PC-9 (cell line): ENCODE results near the gene NKX2-3. TPM values are rescaled to one million over a fixed set of nuclear protein-coding genes. Genes with fewer than 3 reads are reported as not detected.

Experiments
- BruUV-seq: library from RNA; stranded (reverse); fragments of 400-500 nt; replicated peaks from 2 replicates; lab custom pipeline; 2021; lab: Mats Ljungman, UMichigan
- CTCF ChIA-PET: fragments of 300-600 bp; sonication (Branson Sonifier 250); formaldehyde crosslinking; loops from one replicate; lab custom pipeline; 2022; ENCODE audit warnings: antibody characterized with exemption; lab: Charles Lee
- POLR2A ChIA-PET: fragments of 300-600 bp; sonication (Branson Sonifier 250); formaldehyde crosslinking; loops from one replicate; lab custom pipeline; 2022; ENCODE audit warnings: antibody characterized with exemption; ENCODE audit not compliant: unreplicated experiment; lab: Charles Lee
- DNase-seq, 2 experiments: peaks; one replicate each; pipeline versions ENCODE4 v3.0.0 to v3.0.0-alpha.2; 2015 to 2022; ENCODE audit warnings: mixed read lengths in 1 of 2
- H2AFZ ChIP-seq: fragments of 200-600 bp; sonication (generic); 2 replicates; pipeline ENCODE4 v1.8.1; 2017; ENCODE audit warnings: antibody characterized with exemption
- H3F3A ChIP-seq: fragments of 200-600 bp; sonication (generic); 2 replicates; pipeline ENCODE4 v1.8.1; 2017; ENCODE audit warnings: antibody characterized with exemption, mild to moderate bottlenecking, low read depth; ENCODE audit not compliant: insufficient read depth
- H3K27ac ChIP-seq: fragments of 200-600 bp; sonication (generic); 2 replicates; pipeline ENCODE4 v1.6.1; 2016; ENCODE audit warnings: mixed run types
- H3K27me3 ChIP-seq: fragments of 200-600 bp; sonication (generic); 2 replicates; pipeline ENCODE4 v1.6.1; 2016; ENCODE audit warnings: low read depth, mixed run types; ENCODE audit not compliant: insufficient read depth
- H3K36me3 ChIP-seq: fragments of 200-600 bp; sonication (generic); 2 replicates; pipeline ENCODE4 v1.6.1; 2016; ENCODE audit warnings: low read depth, mixed run types
- H3K4me1 ChIP-seq: fragments of 200-600 bp; sonication (generic); replicated peaks from 2 replicates; pipeline ENCODE4 v1.6.1; 2016; ENCODE audit warnings: mixed run types; ENCODE audit not compliant: insufficient read depth
- H3K4me2 ChIP-seq: fragments of 200-600 bp; sonication (generic); 2 replicates; pipeline ENCODE4 v1.6.1; 2017; ENCODE audit warnings: mixed run types
- H3K4me3 ChIP-seq: fragments of 200-600 bp; sonication (generic); 2 replicates; pipeline ENCODE4 v1.6.1; 2016; ENCODE audit warnings: mixed run types
- H3K79me2 ChIP-seq: fragments of 200-600 bp; sonication (generic); 2 replicates; pipeline ENCODE4 v1.6.1; 2017; ENCODE audit warnings: low read depth, mixed run types
- H3K9me2 ChIP-seq: fragments of 200-600 bp; sonication (generic); 2 replicates; pipeline ENCODE4 v1.8.1; 2017; ENCODE audit warnings: mild to moderate bottlenecking; ENCODE audit not compliant: insufficient read depth
- H3K9me3 ChIP-seq: fragments of 200-600 bp; sonication (generic); 2 replicates; pipeline ENCODE4 v1.8.1; 2016; ENCODE audit warnings: low read depth; ENCODE audit not compliant: insufficient read depth
- H4K20me1 ChIP-seq: fragments of 200-600 bp; sonication (generic); 2 replicates; pipeline ENCODE4 v1.8.1; 2017; ENCODE audit not compliant: insufficient read depth
- CTCF ChIP-seq: fragments of 200-600 bp; sonication (generic); conservative IDR thresholded peaks from 2 replicates; pipeline ENCODE4 v1.6.1; 2017; ENCODE audit warnings: mixed run types, antibody characterized with exemption, mild to moderate bottlenecking, moderate library complexity
- EZH2 ChIP-seq: fragments of 200-600 bp; sonication (generic); IDR thresholded peaks from 2 replicates; pipeline ENCODE4 v1.8.0; 2017; ENCODE audit warnings: antibody characterized with exemption, low read depth
- intact Hi-C: fragments of 100-400 bp; cut with micrococcal nuclease; formaldehyde crosslinking; loops from one replicate; pipeline ENCODE4 v1.10.0; 2022; ENCODE audit not compliant: unreplicated experiment
- total RNA-seq: library from RNA; stranded (reverse); gene quantifications from 2 replicates; pipeline ENCODE4 v1.2.3, GENCODE V29; 2021

Gene NKX2-3
- total RNA-seq, 1 experiment from 2014 or later, result not detected

DNA sequence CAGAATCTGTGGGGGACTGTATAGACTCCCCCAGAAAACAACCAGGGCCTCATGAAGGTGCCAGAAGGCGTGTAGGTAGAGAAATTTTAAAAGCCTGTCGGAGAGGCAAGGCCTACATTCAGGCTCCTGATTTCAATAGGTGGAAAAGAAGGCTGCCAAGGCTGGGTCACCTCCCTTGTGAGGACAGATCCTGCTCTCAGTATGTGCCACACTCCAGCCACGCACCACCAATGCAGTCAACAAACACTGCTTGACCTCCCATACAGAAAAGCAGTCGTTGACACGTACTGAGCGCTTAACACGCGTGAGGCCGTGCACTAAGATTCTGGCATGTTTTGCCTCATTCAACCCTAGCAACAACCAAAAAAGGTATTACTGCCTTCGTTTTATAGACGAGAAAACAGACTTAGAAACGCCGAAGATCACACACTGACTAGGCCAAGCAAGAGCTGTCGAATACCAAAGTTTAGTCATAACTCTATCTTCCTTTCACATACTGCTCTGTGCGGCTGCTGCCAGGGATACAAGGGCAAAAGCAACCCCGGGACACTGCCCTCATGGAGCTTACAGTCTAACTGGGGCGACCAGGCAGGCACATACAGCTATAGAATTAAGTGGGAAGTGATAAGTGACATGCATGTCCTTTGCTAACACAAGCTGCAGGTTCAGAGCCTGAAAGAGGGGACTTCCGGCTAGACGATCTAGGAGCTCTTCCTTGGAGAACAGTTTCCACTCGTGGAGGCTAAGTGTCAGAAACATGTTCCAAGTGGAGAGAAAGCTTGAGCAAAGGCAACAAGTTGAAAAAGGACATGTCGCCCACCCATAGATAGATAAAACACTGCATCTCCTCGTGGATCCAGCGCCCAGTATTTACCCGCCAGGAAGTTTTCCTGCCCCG is 797 bp upstream of the NKX2-3 start:
- peaks cover 19% of the 10 kb centered on the region; the same call in 1 of the 2 replicates for H3K27me3 ChIP-seq
- no peak overlapping the region for H3K4me2 ChIP-seq
- no TSS peak for BruUV-seq
- H3K36me3 ChIP-seq, result no peaks in the 10 kb centered on the region
- no peak overlapping the region for H3K4me3 ChIP-seq
- TF ChIP-seq CTCF (no peak), EZH2 (no peak)
- H3K4me1 ChIP-seq, result no peaks in the 10 kb centered on the region
- no peaks in the 10 kb centered on the region for H3K9me3 ChIP-seq
- H3K9me2 ChIP-seq, result no peaks in the 10 kb centered on the region
- H3K79me2 ChIP-seq, result no peaks in the 10 kb centered on the region
- H3F3A ChIP-seq, result no peaks in the 10 kb centered on the region
- H3K27ac ChIP-seq, result no peak overlapping the region
- no peaks in the 10 kb centered on the region for H4K20me1 ChIP-seq
- ChIA-PET POLR2A (no interaction called here), CTCF (no interaction called here)
- no peak overlapping the region for H2AFZ ChIP-seq
- intact Hi-C loops, result no loop called here
- DNase-seq, result no peak

GRCh38 chr10:99533496-99534449 is 1.0 kb downstream of the NKX2-3 start:
- intact Hi-C loops, result no loop called here
- BruUV-seq, result no TSS peak
- POLR2A ChIA-PET, result no interaction called here
- no peak overlapping the region for H3K4me2 ChIP-seq
- CTCF ChIA-PET, result no interaction called here
- H3K4me1 ChIP-seq, result no peaks in the 10 kb centered on the region
- DNase-seq, result no peak
- TF ChIP-seq CTCF (no peak), EZH2 (no peak)
- no peaks in the 10 kb centered on the region for H3K9me2 ChIP-seq
- peaks cover 9% of the 10 kb centered on the region; the same call in 1 of the 2 replicates for H3K27me3 ChIP-seq
- H3K27ac ChIP-seq, result no peak overlapping the region
- H3K9me3 ChIP-seq, result no peaks in the 10 kb centered on the region
- H3K4me3 ChIP-seq, result no peak overlapping the region
- no peaks in the 10 kb centered on the region for H3K36me3 ChIP-seq
- H3F3A ChIP-seq, result no peaks in the 10 kb centered on the region
- H3K79me2 ChIP-seq, result no peaks in the 10 kb centered on the region
- H4K20me1 ChIP-seq, result no peaks in the 10 kb centered on the region
- H2AFZ ChIP-seq, result no peak overlapping the region

DNA sequence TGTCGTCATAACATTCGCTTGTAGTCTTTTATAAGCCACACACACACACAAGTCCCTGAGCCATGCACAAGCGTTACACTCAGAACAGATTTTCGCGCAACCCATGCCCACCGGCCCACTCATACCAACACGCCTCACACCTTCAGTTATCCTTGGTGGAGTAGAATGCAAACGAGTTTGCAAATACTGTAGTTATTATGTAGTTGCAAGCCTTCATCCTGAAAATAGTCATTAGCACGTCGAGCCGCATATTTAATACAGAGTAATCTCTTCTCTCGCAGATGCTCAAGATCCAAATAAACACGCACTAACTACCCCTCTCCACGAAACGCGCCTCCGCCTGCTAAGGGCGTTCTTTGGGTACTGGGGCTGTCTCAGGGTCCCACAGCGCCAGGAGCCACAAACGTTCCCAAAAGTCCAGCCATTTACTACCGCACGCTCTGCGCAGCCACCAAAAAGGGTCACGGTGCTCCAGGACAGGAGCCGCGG is 1.8 kb downstream of the NKX2-3 start:
- H2AFZ ChIP-seq, result no peak overlapping the region
- H3K27me3 ChIP-seq, result peaks cover 11% of the 10 kb centered on the region; the same call in 1 of the 2 replicates

More for the DNA sequence above, 1.8 kb downstream of the NKX2-3 start:
- ChIA-PET CTCF (no interaction called here), POLR2A (no interaction called here)
- Histone ChIP-seq H3K4me2 (no peak overlapping the region), H3K27ac (no peak overlapping the region), H3K36me3 (no peaks in the 10 kb centered on the region), H3K79me2 (no peaks in the 10 kb centered on the region), H3K4me3 (no peak overlapping the region), H3K4me1 (no peaks in the 10 kb centered on the region), H3K9me2 (no peaks in the 10 kb centered on the region), H3F3A (no peaks in the 10 kb centered on the region), H3K9me3 (no peaks in the 10 kb centered on the region), H4K20me1 (no peaks in the 10 kb centered on the region)
- no TSS peak for BruUV-seq
- TF ChIP-seq CTCF (no peak), EZH2 (no peak)
- intact Hi-C loops, result no loop called here
- DNase-seq, result no peak
